Endometrial microvascular endothelial cells (primary cell): Measurements from ENCODE around the gene U2AF1. TPM values are rescaled to one million over a fixed set of nuclear protein-coding genes. Genes with fewer than 3 reads are reported as not detected.
"Not testable (repeated sequence)": the region's sequence is repeated elsewhere in the genome, so short reads cannot be mapped to it uniquely, and the experiment has no call there.

ENCODE experiments used
- in situ Hi-C: cut with HindIII; loops from 2 replicates; pipeline ENCODE4 v1.10.0; 2017; ENCODE audit warnings: low sequenced_read_pairs, low pct_unique_long_range_greater_than_20kb; ENCODE audit errors: inconsistent ontology term
- total RNA-seq: library from RNA; depleted of rRNA; stranded (reverse); fragments of >200 nt; gene quantifications from one replicate; pipeline ENCODE4 v1.2.3, GENCODE V29; 2015; ENCODE audit errors: inconsistent ontology term

Gene U2AF1
- total RNA-seq, 1 donor from 2014 or later: 17.0 TPM

DNA sequence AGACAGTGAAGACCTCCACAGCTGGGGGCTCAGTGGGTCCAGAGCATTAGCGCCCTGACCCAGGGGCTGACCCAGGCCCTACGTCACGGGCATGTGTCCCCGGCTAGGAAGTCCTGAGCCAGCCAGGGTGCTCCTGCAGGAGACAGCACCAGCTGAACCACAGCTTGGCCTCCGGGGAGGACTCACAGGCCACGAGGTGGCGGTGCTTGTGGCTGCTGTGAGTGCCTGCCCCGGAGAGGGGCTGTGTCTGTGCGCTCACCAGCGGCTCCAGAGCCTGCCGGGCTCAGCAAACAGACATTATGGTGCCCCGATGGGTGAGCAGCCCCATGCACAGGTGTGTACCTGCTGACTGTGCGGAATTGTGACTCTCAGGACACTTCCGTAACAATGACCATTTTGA lies 62.8 kb downstream of the U2AF1 start:
- in situ Hi-C loops: not testable (repeated sequence)

DNA sequence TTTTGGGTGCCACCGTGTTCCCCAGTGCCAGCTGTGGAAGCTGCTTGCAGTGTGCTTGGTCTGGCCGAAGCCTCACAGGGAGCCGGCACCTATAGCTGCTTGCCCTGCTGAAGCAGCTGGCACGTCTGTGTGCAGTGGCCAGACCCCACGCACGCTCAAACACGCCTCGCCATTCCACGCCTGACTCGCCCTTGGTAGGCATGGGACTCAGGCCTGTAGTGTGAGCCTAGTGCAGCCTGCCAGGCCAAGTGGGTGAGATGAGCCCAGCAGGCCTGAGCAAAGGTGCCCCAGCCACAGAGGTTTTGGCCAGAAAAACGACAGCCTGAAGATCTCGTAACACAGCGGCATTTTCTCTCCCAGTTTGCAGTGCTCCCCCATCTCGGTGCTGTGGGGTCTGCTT lies 64.1 kb downstream of the U2AF1 start:
- in situ Hi-C loops: not testable (repeated sequence)

Other genes with a start within 250 kb of the U2AF1 start
- gene WDR4, start 228.0 kb downstream of the U2AF1 start, total RNA-seq: 17.7 TPM
- 62.9 TPM for gene NDUFV3, start 214.3 kb downstream of the U2AF1 start, total RNA-seq
- not detected for gene ERVH48-1, start 181.9 kb downstream of the U2AF1 start, total RNA-seq
- 24.3 TPM for gene PKNOX1, start 133.0 kb downstream of the U2AF1 start, total RNA-seq
- 4.6 TPM for gene CBS, start 31.7 kb downstream of the U2AF1 start, total RNA-seq
- gene CRYAA, start 61.4 kb upstream of the U2AF1 start, total RNA-seq: not detected